ENCODE measurements around the gene SEC14L6.
"Not testable (repeated sequence)": the region's sequence is repeated elsewhere in the genome, so short reads cannot be mapped to it uniquely, and the experiment has no call there.

The SEC14L6 gene

DNA sequence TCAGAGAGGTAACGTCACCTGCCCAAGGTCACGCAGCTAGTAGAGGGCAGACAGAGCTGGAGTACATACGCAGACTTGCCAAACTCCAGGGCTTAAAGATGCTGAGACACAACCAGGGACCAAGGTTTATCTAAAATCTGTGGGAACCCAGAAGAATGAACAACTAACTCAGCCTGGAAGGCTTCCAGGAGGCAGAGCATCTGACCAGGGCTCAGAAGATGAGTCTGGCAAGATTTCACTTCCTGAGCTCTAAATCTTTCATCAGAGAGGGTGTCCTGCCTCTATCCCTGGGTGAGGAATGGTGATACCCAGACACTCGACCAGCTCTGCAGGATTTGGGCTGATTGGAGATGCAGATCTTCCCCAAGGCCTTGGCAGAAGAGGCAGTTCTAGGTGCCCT, 18.8 kb upstream of the SEC14L6 start:
- no peak for DNase-seq

GRCh38 chr22:30564761-30565119, 18.2 kb upstream of the SEC14L6 start:
- no peak for DNase-seq

DNA sequence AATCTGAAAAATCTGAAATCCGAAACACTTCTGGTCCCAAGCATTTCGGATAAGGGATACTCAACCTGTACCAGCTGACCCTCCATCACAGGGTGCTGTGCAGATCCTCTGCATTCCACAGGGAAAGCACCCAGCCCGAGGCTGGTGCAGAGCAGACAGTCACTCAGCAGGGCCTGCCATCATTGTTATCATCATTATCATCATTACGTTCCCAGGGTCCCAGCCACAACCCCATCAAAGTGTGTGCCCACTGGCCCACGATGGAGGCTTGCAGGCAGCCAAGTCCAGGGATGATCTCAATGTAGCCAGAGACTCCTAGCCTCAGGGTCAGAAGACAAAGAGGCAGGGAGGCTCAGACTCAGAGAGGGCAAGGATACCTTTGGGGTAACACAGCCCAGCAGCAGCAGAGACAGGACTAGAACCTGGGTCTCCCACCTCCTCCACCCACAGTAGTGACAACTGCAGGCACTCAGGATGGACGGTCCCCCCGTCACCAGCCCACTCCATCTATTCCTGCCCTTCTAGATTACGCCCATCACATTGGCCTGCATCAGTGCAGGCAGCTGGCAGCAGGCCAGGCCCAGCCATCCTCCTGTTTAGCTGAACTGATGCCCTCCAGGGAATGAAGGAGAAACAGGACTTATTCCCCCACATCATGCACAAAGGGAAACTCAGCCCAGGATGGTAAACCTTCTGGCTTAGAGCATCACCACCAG, 17.7 kb upstream of the SEC14L6 start:
- DNase-seq, result no peak

GRCh38 chr22:30562366-30562765, 15.8 kb upstream of the SEC14L6 start:
- DNase-seq, result no peak

DNA sequence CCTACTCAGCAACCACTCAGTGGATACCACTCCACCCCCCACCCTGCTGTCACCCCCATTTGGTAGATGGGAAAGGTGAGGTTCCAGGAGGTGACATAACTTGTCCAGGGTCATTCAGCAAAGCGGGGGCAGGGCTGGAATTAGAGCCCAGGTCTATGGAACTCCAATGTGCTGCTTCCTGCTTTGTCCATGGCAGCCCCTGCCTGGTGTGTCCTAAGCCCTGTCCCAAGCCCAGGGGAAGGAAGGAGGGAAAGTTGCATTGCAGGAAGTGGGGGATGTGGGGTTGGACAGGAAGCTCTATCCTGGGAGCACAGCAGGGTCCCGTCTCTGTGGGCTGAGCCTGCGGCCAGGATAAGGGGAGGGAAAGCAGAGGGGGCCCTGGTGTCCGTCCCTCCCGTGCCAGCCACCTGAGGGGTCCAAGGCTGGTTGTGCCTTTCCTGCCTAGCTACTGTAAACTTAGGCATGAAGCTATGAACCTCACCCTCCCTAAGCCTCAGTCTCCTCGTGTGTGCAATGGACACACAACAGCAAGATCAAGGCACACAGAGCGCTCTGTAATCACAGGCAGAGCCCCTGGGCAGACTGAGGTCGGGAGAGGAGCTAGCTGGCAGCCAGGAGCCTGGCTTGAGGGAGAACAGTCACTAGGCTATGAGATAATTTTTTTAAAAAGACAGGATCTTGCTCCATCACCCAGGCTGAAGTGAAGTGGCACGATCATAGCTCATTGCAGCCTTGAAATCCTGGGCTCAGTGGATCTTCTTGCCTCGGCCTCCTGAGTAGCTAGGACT, 15.1 kb upstream of the SEC14L6 start:
- DNase-seq, result no peak

DNA sequence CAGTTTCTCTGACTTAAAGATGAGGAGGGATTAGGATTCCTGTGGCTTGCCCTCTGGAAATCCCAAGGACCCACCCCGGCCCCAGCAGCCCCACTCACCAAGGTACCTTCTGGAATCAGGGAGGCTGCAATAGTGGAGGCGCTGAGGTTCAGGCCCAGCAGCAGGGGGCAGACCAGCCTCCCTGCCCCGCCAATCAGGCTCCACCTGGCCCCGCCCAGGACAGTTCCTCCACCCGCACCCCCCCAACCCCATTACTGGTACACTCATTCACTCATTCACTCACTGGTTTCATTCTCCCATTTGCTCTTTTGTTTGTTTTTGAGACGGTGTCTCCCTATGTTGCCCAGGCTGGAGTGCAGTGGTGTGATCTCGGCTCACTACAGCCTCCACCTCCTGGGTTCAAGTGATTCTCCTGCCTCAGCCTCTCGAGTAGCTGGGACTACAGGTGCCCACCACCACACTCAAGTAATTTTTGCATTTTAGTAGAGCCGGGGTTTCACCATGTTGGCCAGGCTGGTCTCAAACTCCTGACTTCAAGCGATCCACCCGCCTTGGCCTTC, 14.2 kb upstream of the SEC14L6 start:
- DNase-seq, result not testable (repeated sequence)

GRCh38 chr22:30559889-30560288, 13.3 kb upstream of the SEC14L6 start:
- DNase-seq, result no peak

DNA sequence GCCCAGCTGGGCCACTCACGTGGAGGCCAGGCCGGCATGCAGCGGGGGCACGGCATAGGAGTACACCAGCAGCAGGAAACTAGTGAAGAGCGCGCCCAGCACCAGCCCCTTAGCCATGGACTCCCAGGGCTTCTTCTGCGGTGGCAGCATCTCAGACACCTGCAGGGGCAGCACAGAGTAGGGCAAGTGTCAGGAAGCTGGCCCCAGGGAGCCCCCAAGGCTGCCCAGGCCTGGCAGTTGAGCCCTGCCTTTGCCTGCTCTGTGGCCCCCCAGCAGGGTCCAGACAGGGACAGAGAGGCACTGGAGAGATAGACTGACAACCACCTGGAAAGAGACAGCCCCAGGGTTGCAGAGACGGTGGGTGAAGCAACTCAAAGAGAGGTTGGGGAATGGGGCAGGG, 10.7 kb upstream of the SEC14L6 start:
- no peak for DNase-seq

- no peak for DNase-seq
These were observed 9.8 kb upstream of the SEC14L6 start for GRCh38 chr22:30556388-30556787.

GRCh38 chr22:30555282-30556210, 9.0 kb upstream of the SEC14L6 start:
- DNase-seq, result no peak

- no peak for DNase-seq
These were observed 7.4 kb upstream of the SEC14L6 start for GRCh38 chr22:30553971-30554370.

DNA sequence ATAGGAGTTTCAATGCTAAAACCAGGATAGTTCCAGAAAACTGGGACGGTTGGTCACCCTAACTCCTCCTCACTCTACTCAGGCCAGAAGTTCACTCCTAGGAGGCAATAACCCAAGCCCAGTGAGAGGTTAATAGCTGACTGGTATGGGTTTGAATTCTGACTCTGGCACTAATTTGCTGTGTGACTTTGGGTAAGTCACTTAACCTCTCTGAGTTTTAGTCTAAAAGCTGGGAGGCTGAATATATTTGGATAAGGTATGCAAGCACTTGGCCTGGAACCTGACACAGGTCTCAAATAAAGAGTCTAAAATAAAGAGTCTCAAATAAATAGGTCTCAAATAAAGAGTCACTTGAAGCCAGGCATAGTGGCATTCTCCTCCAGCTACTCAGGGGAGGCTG, 6.2 kb upstream of the SEC14L6 start:
- no peak for DNase-seq

DNA sequence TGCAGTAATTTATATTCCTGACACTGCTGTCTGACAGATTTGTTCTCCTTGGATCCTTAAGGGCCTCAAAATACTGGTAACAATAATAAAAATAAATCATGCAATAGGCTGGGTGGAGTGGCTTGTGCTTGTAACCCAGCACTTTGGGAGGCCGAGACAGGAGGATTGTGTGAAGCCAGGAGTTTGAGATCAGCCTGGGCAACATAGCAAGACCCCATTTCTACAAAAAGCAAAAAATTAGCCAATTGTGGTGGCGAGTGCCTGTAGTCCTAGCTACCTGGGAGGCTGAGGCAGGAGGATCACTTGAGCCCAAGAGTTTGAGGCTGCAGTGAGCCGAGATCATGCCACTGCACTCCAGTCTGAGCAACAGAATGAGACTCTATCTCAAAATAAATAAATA, 5.3 kb upstream of the SEC14L6 start:
- DNase-seq, result not testable (repeated sequence)

DNA sequence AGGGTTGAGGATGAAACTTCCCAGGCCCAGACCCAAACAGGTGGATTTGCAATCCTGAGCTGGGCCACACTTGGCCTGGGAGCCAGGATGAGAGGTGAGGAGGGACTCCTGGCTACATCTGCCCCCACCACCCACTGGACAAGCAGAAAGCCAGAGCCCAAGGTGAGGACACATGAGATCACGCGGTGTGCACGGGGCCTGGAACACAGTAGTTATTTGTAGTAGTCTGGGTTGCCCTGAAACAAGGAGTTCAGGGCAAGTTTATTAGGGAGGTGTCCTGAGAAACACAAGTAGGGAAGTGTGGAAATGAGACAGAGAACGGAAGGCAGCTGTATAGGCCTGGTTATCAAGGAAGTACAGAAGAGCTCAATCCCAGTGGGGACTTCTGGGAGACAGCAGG, 647 bp upstream of the SEC14L6 start:
- DNase-seq, result no peak

DNA sequence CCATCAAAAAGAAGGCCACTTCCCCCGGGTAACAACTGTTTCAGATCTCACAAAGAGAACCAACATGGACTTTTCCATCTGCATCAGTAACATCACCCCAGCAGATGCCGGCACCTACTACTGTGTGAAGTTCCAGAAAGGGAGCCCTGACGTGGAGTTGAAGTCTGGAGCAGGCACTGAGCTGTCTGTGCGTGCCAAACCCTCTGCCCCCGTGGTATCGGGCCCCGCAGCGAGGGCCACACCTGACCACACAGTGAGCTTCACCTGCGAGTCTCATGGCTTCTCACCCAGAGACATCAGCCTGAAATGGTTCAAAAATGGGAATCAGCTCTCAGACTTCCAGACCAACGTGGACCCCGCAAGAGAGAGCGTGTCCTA, 3.7 kb downstream of the SEC14L6 start:
- DNase-seq, result no peak

- DNase-seq, result no peak
These were observed 4.4 kb downstream of the SEC14L6 start for GRCh38 chr22:30541961-30542810.

DNA sequence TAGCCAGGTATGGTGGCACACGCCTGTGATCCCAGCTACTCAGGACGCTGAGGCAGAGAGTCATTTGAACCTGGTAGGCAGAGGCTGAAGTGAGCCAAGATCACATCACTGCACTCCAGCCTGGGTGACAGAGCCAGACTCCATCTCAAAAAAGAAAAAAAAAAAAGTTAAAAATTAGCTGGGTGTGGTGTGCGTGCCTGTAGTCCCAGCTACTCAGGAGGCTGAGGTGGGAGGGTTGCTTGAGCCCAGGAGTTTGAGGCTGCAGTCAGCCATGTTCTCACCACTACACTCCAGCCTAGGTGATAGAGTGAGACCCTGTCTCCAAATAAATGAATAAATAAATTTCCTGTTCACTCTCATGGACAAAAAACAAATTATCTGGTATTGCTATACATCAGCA, 5.0 kb downstream of the SEC14L6 start:
- not testable (repeated sequence) for DNase-seq

- DNase-seq, result no peak
These were observed 7.2 kb downstream of the SEC14L6 start for GRCh38 chr22:30539368-30539767.

DNA sequence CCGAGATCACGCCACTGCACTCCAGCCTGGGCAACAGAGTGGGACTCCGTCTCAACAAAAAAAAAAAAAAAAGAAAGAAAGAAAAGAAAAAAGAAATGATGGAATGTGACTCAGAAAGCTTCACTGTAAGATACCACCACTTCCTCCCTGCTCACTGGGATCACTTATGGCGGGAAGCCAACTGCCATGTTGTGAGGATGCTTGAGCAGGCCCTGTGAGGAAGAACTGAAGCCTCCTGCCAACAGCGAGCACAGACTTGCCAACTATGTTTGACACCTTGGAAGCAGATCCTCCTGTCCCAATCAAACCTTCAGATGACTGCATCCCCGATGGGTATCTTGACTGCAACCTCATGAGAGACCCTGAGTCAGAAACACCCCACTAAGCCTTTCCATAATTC, 8.3 kb downstream of the SEC14L6 start:
- no peak for DNase-seq

GRCh38 chr22:30537083-30537731, 9.3 kb downstream of the SEC14L6 start:
- no peak for DNase-seq

DNA sequence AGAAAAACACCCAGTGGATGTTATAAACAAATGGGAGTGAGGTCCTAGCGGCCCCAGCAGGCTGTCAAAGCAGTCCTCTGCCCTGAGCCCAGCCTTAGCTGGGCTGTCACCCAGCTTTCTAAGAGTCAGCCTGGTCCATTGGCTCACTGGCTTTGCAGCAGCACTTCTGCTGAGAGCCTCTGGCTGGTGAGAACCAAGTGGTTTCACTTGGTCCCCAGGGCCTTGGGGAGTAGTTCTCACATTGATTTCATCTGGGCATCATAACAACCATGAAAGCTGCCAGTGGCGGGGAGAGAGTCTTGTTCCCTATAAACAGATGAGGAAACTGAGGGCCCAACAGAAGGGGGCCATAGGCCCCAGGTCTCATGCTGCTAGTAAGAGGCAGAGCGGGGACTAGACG, 11.4 kb downstream of the SEC14L6 start:
- DNase-seq, result no peak
